HG03039 (cell line): ENCODE results near the gene KIF6.
A peak's percentile ranks its signal among the peaks of the same experiment; 100 is the strongest.

Source experiments
- ATAC-seq: cut with Tn5 transposase; IDR thresholded peaks from one replicate; pipeline ENCODE4 v1.9.1; 2021; ENCODE audit warnings: mild to moderate bottlenecking, moderate library complexity; ENCODE audit not compliant: unreplicated experiment

The KIF6 gene

DNA sequence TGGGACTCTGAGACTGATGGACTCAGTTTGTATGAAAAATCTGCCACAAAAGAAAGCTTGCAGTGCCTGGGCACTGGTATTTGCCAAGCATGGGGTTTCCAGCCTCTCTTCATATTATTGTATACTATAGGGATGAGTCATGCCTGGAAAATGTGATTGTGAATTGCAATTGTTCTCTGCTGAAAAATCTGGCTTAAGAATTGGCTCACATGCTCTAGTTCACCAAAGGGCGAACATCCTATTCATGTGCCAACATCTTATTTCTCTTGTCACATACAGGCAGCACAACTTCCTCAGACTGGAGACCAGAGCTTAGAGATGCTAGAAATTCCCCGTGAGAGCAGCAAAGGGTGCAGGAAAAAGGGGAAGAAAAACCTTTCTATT is 299.1 kb downstream of the KIF6 start:
- no peak for ATAC-seq

- ATAC-seq = no peak
Observed at GRCh38 chr6:39425346-39426072, 299.7 kb downstream of the KIF6 start.

DNA sequence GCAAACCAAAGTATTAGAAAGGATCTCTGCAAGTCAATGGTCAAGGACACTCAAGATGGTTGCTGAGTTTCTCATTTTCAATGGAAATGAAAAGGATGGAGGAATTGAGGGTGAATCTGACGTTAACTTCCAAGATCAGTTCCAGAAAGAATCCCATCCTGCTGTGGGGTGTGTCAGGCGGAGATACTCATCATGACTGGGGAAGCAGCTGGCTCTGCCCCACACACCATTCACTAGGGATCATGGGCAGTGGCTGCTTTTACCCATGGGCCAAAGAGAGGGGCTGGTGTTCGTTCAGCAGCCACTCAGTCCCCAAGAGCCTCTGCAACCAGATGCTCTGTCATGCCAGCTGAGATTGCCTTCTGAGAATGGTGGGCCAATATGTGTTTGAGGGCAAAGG is 300.4 kb downstream of the KIF6 start:
- no peak for ATAC-seq

DNA sequence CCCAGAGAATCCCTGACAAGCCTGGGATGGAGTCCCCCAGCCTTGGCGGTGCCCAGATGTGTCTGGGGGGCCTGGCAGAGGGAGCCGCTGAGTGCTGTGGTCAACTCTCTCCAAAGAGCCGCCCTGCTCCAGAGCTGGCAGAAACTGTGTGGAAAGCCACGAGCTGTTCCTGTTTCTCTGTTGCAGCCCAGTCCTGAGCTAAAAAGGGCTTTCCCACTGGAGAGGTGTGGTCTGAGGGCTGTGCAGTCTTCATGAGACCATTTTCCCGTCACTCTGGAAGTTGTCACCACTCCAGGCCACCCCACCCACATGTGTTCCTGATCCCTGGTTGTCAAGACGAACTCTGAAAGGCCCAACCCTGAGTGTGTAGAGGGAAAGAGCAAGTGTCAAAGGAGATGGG is 303.0 kb downstream of the KIF6 start:
- no peak for ATAC-seq

- no peak for ATAC-seq
Observed at GRCh38 chr6:39421383-39422225, 303.6 kb downstream of the KIF6 start.

DNA sequence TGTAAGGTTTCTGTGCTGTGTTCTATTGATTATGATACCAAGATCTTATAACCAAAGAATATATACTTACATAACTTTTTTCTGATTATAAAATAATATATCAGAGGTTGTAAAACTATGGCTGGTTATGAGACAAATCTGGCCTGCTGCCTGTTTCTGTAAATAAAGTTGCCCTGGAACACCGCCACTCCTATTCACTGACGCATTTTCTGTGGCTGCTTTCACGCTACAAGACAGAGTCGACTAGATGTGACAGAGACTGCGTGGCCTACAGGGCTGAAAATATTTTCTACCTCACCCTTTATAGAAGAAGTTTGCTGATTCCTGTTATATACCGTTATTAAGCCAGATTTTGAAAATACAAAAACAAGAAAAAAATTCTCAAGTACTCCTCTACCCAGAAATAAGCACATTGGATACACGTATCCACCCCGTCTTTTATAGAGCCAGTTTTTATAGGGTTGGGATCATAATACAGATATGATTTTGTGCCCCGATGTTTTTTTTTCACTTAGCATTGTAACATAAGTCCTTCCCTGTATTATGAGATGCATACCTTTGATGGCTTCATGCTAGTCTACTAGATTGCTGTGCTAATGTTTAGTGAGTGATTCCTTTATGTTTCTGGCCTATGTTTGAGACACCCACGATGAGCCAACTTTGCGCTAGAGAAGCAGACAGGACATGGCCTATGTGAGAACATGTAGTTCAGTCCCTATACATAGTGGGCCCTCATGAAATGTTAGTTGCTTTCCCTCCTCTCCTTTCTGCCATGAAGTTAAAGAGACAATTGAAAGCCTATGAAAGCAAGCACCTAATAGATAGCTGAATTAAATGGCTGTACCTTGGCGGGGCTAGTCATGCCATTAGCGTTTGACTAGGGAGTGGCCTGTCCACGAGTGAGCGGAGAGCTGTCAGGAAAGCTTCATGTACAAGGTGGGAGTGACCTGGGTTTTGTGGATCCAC is 304.6 kb downstream of the KIF6 start:
- no peak for ATAC-seq

GRCh38 chr6:39419607-39420006 is 305.6 kb downstream of the KIF6 start:
- ATAC-seq = no peak

DNA sequence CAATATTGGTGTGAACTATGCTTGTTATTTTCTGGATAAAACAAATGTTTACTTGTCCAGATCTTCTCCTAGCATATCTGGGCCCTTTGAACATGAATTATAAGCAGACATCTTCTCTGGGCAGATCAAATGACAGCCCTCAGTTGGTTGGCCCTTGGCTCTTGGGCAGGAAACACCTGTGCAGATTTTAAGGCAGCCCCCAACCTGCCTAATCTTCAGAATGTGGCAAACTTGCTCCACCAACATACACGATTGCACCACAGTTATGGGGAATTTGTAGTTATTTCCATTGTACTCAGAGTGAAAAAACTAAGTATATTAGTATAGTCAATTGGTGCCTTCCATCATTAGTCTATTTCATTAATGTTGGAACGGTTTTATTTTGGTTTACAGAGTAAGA is 307.8 kb downstream of the KIF6 start:
- ATAC-seq = no peak

- no peak for ATAC-seq
Observed at GRCh38 chr6:39416728-39417127, 308.5 kb downstream of the KIF6 start.

- ATAC-seq = no peak
Observed at GRCh38 chr6:39416026-39416425, 309.2 kb downstream of the KIF6 start.

- ATAC-seq = no peak
Observed at GRCh38 chr6:39415482-39415881, 309.7 kb downstream of the KIF6 start.

DNA sequence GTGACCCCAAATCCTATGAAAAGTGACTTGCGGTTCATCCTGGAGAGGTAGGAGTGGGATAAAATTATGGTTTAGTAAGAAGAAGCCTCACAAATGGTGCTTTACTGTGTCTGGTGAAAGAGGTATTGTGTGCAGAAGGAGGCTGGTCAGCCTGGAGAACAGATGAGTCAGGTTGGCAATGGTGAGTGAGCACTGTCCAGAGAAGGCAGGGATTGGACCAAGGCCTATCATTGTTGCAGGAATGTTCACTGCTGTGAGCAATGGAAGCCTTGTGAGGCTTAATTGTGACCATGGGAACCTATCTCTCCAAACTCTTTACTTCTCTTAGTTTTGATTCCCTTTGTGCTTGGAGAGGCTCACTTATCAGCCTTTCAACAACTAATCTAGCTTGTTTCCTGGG is 313.7 kb downstream of the KIF6 start:
- ATAC-seq = no peak

- ATAC-seq = no peak
Observed at GRCh38 chr6:39411001-39411400, 314.2 kb downstream of the KIF6 start.

- no peak for ATAC-seq
Observed at GRCh38 chr6:39409889-39410288, 315.3 kb downstream of the KIF6 start.

GRCh38 chr6:39407446-39407993 is 317.7 kb downstream of the KIF6 start:
- ATAC-seq = peak; percentile 73

- no peak for ATAC-seq
Observed at GRCh38 chr6:39404312-39404711, 320.9 kb downstream of the KIF6 start.

GRCh38 chr6:39403304-39403703 is 321.9 kb downstream of the KIF6 start:
- no peak for ATAC-seq

GRCh38 chr6:39402239-39402751 is 322.9 kb downstream of the KIF6 start:
- no peak for ATAC-seq

DNA sequence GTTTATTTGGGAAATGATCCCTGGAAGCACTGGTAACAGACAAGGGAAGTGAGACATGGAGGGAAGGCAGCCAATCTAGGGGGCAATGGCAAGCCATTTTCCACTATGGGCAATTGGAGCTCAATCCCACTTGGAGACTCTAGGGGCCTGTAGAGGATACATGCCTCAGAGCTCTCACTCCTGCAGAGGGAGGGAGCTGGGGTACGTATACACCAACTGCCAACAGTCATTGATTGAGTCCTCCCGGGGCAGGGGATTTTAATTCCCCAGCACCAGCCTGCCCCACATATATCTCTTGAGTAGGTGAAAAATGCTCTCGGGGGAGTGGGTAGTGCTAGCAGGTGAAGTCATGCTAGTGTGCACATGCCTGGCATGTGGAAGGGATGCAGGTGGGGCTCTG is 323.8 kb downstream of the KIF6 start:
- no peak for ATAC-seq

DNA sequence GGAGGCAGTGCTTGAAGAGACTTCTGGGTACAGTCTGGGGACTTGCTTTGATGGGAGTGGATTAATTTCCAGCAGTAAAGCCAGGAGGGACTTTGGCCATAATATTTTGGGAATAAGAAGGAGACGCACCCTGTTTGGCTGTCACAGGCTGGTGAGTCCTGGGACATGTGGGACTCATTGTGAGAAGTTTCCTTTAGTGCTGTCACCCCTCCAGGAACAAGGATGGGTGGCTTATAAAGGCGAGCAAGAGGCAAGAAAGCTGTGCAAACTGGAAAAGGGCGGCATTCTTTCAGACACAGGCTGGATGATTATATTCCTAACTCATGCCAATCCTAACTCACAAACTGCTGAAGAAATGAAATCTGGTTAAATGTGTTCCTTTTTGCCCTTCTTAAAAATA is 325.2 kb downstream of the KIF6 start:
- no peak for ATAC-seq

GRCh38 chr6:39396854-39397253 is 328.4 kb downstream of the KIF6 start:
- ATAC-seq = no peak
